GM18909 (cell line): ENCODE measurements around the gene CCDC13.

Experiments
- ATAC-seq: cut with Tn5 transposase; IDR thresholded peaks from one replicate; pipeline ENCODE4 v1.9.1; 2021; ENCODE audit warnings: mild to moderate bottlenecking; ENCODE audit not compliant: unreplicated experiment, poor library complexity

CCDC13 gene

GRCh38 chr3:42736081-42736480 lies 37.0 kb downstream of the CCDC13 start:
- ATAC-seq = no peak

GRCh38 chr3:42735615-42736014 lies 37.4 kb downstream of the CCDC13 start:
- no peak for ATAC-seq

GRCh38 chr3:42735019-42735418 lies 38.0 kb downstream of the CCDC13 start:
- ATAC-seq = no peak

- no peak for ATAC-seq
Observed at GRCh38 chr3:42734263-42734860, 38.7 kb downstream of the CCDC13 start.

GRCh38 chr3:42733501-42734262 lies 39.4 kb downstream of the CCDC13 start:
- no peak for ATAC-seq

- no peak for ATAC-seq
Observed at GRCh38 chr3:42732829-42733459, 40.1 kb downstream of the CCDC13 start.

GRCh38 chr3:42732196-42732828 lies 40.7 kb downstream of the CCDC13 start:
- ATAC-seq = no peak

- no peak for ATAC-seq
Observed at GRCh38 chr3:42731476-42732195, 41.4 kb downstream of the CCDC13 start.

GRCh38 chr3:42730706-42731420 lies 42.2 kb downstream of the CCDC13 start:
- ATAC-seq = no peak

- ATAC-seq = no peak
Observed at GRCh38 chr3:42730294-42730693, 42.8 kb downstream of the CCDC13 start.

GRCh38 chr3:42729404-42730145 lies 43.5 kb downstream of the CCDC13 start:
- ATAC-seq = no peak

- no peak for ATAC-seq
Observed at GRCh38 chr3:42728668-42729364, 44.2 kb downstream of the CCDC13 start.

GRCh38 chr3:42728056-42728455 lies 45.0 kb downstream of the CCDC13 start:
- no peak for ATAC-seq

GRCh38 chr3:42725454-42725853 lies 47.6 kb downstream of the CCDC13 start:
- no peak for ATAC-seq

- ATAC-seq = no peak
Observed at GRCh38 chr3:42723219-42723618, 49.8 kb downstream of the CCDC13 start.
